Ovary (tissue), 3 donors: ENCODE measurements around the gene SINHCAF.

Experiments used
- EP300 ChIP-seq: sonication (generic); formaldehyde crosslinking; IDR thresholded peaks from one replicate; pipeline ENCODE4 v1.6.1; 2017; ENCODE audit warnings: antibody characterized with exemption
- POLR2A ChIP-seq: fragments of 450-650 bp; IDR thresholded peaks from one replicate; pipeline ENCODE4 v1.6.1; 2017; ENCODE audit warnings: antibody characterized with exemption, mild to moderate bottlenecking, moderate library complexity
- TF ChIP-seq, protein P1 (sequence below), 3 donors: fragments of 450-650 bp in 2 of 3; fragments of 200-600 bp in 1 of 3; IDR thresholded peaks; one replicate each; pipeline versions ENCODE4 v1.5.1 to v1.8.0; 2016 to 2022; ENCODE audit warnings: antibody characterized with exemption in 3 of 3, mild to moderate bottlenecking in 1 of 3
- donor health status: DM: no; HTN: no; CAD: no.

DNA sequence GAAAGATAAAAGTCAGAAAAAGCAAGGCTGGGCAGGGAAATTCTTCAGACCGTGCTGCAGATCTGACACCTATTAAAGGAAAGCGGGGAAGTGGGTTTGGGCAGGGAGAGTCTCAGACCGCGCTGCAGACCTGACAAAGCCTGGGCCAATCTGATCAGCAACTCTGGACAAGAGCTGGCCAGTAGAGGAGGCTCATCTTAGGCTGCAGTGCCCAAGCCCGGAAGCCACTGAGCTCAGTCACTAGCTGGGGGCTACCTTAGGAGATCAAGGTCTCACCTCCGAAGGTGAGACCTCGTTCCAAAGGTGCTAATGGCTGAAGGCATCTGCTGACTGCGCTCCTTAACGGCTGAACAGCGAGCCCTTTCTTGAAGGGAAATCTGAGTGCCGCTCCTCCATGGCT is 60.2 kb downstream of the SINHCAF start:
- TF ChIP-seq, protein P1, sequence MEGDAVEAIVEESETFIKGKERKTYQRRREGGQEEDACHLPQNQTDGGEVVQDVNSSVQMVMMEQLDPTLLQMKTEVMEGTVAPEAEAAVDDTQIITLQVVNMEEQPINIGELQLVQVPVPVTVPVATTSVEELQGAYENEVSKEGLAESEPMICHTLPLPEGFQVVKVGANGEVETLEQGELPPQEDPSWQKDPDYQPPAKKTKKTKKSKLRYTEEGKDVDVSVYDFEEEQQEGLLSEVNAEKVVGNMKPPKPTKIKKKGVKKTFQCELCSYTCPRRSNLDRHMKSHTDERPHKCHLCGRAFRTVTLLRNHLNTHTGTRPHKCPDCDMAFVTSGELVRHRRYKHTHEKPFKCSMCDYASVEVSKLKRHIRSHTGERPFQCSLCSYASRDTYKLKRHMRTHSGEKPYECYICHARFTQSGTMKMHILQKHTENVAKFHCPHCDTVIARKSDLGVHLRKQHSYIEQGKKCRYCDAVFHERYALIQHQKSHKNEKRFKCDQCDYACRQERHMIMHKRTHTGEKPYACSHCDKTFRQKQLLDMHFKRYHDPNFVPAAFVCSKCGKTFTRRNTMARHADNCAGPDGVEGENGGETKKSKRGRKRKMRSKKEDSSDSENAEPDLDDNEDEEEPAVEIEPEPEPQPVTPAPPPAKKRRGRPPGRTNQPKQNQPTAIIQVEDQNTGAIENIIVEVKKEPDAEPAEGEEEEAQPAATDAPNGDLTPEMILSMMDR (IDR thresholded peaks at IDR 0.05), result no peak
- TF ChIP-seq POLR2A (no peak), EP300 (no peak)
